ENCODE measurements around the gene CRYBB3.

- TF ChIP-seq POLR2A (IDR thresholded peaks at IDR 0.05): no peak
- no peak for TF ChIP-seq CTCF (IDR thresholded peaks at IDR 0.05)
- no peak for TF ChIP-seq POLR2AphosphoS5 (IDR thresholded peaks at IDR 0.05)
Observed at GRCh38 chr22:25199731-25200520, at the start of gene CRYBB3.

All from transverse colon (tissue), 4 donors.